ENCODE results near the gene SPATA46.
"Not testable (repeated sequence)": the region's sequence is repeated elsewhere in the genome, so short reads cannot be mapped to it uniquely, and the experiment has no call there.

The SPATA46 gene, protein sequence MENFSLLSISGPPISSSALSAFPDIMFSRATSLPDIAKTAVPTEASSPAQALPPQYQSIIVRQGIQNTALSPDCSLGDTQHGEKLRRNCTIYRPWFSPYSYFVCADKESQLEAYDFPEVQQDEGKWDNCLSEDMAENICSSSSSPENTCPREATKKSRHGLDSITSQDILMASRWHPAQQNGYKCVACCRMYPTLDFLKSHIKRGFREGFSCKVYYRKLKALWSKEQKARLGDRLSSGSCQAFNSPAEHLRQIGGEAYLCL

DNA sequence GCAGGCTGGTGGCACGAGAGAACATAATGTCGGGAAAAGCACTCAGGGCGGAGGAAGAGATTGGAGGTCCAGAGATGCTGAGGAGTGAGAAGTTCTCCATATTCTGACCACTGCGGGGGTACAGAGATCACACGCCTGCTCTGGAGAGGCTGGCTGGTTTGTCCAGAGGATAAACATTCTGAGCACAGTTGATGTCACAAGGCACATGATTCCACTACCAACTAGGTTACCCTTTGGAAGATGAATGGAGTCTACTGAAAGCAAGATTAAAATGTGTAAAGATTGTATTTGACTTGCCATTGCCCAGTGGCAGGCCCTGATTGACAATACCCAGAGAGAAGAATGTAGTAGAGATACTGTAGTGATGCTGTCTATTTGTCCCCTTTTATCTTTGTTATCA is at the start of gene SPATA46:
SPATA46 (minus strand) TSS at position 164 of the 400 bp plus-strand sequence; CDS start at position 100, 64 bp downstream.
- DNase-seq = no peak

DNA sequence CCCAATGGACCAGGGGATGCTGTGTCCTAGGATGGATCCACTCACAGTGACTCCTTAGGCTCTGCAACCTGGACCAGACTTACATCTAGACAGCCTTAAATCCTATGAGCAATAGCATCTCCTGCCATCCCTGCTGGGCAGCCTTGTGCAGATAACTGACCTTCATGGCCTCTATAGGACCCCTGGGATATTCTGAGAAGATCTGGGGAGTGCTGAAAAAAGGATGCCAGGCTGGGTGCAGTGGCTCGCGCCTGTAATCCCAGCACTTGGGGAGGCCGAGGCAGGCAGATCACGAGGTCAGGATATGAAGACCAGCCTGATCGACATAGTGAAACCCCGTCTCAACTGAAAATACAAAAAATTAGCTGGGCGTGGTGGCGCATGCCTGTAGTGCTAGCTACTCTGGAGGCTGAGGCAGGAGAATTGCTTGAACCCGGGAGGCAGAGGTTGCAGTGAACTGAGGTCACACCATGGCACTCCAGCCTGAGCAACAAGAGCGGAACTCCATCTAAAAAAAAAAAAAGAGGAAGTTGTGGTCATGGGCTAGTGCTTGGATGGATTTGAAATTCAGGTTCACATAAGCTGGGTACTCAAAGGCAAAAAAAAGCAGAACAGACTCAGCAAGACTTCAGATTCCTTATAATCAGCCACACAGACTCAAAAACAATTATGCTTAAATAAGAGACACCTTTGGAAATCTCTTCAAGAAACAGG is 46.2 kb upstream of the SPATA46 start:
- no peak for DNase-seq

DNA sequence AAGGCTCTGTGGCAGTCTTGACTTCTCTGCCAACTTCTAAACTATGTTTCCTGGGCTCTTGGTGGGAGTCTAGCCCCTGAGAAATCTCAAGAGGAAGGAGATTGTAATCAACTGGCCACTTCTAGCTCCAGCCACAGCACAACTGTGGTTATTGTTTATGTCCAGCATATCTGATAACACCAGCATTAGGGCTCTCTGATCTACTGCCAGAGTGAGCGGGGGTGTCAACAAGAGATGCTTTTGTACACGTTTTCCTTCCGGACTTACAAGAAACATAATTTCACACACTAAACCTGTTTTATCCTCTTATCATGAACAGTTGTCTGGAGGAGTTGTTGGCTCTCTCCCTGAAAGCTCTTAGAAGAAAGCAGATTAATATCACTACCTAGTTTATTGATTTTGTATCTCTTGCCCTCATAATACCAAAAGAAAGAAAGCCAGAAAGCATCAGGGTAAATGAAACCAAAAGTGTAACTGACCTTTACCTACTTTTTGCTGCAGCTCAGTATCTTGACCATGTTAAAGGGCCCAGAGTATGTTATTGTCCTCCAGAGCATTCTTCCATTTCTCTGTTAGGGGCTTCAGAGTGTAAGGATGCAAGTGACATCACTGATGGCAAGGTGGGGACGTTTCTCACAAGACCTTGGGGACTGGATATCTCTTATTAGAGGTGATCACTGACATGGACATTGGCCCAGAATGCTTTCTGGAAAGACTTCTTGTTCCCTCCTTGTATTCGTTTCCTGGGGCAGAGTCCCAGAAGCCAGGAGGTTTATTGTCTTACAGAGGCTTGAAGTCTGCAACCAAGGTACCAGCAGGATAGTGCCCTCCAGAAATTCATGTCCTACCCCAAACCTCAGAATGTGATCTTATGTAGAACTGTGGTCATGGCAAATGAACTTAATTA is 44.9 kb upstream of the SPATA46 start:
- DNase-seq = no peak

DNA sequence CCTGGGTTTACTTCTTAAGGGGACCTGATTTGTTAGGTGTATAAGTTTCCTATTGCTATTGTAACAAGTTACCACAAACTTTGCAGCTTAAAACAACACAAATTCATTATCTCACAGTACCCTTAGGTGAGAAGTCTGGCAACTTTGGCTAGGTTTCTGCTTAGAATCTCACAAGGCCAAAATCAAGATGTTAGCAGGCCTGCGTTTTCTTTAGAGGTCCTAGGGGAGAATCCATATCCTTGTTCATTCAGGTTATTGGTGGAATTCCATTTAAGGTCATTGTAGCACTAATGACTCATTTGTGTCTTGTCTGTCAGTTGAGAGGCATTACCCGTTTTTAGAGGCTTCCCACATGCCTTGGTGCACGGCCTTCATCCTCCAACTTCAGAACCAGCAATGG is 43.5 kb upstream of the SPATA46 start:
- DNase-seq = no peak

DNA sequence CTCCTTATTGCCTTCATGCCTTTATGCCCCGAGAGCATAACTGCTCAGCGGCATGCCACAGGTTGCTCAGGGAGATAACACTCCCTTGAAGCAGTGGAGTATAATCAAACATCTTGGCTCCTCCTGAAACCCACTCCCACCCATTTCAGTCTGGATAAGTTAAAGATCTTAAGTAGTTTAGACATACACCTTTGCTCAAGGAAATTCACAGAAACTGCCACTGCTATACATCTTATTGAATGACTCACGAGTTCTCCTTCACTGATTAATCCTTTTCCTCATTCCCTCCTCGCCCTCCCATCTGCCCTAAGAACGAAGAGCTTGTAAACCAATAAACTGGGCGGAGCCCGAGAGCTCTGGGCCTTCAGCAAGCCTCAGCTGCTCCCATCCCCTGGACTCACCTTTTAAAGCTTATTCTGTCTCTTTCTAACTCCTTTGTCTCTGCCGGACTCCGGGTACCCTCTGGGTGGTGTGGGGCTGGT is 42.8 kb upstream of the SPATA46 start:
- DNase-seq = not testable (repeated sequence)

DNA sequence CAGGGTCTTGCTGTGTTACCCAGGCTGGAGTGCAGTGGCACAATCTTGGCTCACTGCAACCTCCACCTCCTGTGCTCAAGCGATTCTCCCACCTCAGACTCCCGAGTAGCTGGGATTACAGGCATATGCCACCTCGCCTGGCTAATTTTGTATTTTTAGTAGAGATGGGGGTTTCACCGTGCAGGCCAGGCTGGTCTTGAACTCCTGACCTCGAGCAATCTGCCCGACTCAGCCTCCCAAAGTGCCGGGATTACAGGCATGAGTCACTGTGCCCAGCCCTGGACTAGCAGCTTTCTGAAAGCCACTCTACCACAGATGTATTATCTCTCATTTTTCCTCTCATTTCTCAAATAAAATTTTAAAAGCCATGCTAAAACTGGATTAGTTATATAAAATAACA is 41.9 kb upstream of the SPATA46 start:
- not testable (repeated sequence) for DNase-seq

DNA sequence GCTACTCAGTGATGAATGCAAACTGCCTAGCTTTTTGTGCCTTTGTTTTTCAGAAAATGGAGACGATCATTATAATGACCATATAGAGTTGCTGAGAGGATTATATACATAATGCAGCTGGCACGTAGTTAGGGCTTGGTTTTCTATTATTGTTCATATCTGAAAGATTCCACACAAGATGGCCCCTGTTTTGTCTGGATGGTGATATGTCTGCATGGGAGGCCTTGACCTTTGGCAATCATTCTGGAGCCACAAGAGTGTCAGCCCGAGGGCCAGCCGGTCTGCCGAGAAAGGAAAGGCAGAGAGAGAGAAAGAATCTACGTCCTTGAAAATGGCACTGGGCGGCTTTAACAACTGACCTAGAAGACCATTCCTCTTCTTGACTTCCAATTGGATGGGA is 41.0 kb upstream of the SPATA46 start:
- no peak for DNase-seq

DNA sequence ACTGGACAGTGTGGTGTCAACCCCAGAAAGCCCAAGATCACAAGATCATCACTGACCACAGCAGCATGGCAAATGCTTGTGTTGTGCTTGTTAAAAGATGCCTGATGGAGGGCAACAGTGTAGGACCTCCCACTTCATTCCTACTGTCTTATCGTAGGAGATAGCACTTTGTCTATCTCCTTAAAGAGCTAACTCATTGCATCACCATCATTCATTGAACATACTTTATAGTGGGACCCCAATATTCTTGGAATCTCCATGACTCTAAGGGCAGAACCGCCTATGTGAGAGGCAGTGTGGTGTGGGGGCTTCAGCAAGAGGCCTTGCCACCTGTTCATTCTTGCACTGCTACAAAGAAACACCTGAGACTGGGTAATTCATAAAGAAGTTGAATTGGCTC is 40.3 kb upstream of the SPATA46 start:
- no peak for DNase-seq

DNA sequence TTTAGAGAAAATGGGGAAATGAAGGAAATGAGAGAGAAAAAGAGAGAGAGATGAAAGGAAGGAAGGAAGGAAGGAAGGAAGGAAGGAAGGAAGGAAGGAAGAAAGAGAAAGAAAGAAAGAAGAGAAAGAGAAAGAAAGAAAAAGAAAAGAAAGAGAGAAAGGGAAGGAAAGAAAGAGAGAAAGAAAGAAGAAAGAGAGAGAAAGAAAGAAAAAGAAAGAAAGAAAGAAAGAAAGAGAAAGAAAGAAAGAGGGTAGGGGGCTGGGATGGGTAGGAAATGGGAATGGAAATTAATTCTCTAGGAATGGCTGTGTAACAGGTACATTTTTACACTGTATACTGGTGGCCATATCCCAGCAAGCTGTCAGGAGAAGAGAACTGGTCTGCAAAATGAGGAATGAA is 39.6 kb upstream of the SPATA46 start:
- DNase-seq = no peak

DNA sequence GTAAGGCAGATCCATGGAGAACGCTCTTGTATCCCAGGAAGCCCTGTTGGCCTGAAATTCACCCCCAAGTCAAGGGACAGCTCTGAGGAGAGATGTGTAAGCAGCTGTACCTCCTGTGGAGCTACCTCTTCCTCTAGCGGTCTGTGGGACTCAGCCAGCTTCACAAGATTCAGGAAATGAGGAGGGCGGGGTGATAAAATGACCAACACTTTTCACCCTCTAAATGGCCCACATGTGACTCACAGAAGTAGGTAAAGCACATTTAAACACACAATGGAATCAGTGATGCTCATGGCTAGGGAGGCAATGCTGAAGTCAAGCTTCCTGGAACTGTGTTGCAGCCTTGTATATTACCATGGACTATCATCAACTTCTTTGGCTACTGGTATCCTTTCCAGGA is 35.3 kb upstream of the SPATA46 start, which contains the start of gene SH2D1B:
SH2D1B (minus strand) TSS at position 135 of the 400 bp plus-strand sequence; CDS start at position 15, 120 bp downstream.
- DNase-seq = no peak

DNA sequence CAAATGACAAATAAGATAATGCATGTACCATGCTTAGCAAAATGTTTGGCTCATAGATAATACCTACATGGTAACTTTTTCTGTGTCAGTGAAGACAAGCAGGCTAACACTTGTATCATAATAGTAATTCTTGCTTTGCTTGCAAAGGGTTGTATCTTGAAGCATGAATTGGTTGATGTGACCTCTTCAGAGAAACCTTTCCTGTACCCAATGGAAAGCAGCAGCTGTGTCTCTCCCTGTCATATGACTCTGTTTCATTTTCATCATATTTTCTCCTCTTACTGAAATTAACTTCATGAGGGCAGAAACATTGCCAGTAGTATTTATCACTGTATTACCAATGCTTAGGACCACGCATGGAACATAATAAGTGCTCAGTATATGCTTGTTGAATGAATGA is 30.9 kb upstream of the SPATA46 start:
- no peak for DNase-seq

DNA sequence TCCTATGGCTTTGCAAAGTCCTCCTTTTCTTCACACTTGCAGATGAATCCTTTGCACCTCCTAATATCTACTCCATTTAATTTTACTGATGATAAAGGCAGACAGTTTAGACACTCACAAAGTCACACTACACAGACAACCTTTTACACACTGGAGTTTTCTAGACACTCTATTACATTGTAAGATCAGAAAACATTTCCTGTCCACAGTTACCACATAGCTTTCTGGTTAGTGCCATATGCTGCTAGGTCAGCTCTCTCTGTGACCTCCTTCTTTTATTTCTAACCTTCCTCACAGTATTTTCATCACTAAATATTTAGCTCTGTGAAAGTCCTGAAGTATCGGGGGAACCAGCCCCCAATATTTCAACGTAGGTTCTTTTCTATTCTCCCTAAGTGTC is 30.2 kb upstream of the SPATA46 start:
- DNase-seq = no peak

DNA sequence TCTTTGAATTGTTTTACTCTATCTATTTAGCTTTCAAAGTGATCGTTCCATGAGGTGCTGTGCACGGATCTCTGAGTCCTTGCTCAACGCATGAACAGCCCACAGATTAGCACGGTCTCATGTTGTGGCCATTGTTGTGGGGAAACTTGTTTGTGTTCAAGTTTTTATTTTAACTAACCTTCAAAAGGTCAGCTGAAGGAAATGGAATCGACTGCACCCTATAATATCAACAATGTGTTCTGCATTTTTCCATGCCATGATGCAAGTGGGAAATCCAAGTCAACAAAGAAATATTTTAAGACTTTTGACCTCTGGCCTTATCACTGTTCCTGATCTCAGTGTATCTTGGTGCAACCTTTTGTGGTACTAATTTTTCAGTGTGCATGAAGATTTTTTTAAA is 29.1 kb upstream of the SPATA46 start:
- DNase-seq = no peak

DNA sequence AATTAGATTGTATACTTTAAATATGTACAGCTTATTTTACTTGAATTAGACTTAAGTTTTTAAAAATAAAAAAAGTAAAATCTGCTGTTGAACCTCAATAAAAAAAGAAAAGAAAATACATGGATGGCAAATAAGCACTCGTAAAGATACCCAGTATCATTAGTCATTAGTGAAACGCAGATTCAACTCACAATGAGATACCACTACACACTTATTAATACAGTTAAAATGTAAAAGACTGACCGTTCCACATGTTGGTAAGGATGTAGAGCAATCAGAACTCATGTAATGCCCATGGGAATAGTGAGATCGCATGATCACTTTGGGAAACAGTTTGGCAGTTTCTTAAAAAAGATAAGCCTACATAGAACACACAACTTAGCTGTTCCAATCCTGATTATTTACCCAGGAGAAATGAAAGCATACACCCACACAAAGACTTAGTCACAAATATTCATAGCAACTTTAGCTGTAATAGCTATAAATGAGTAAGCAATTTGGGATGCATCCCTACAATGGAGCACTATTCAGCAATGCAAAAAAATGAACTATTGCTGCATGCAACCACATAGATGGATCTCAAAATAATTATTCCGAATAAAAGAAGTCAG is 28.0 kb upstream of the SPATA46 start:
- peak; percentile 68 for DNase-seq

DNA sequence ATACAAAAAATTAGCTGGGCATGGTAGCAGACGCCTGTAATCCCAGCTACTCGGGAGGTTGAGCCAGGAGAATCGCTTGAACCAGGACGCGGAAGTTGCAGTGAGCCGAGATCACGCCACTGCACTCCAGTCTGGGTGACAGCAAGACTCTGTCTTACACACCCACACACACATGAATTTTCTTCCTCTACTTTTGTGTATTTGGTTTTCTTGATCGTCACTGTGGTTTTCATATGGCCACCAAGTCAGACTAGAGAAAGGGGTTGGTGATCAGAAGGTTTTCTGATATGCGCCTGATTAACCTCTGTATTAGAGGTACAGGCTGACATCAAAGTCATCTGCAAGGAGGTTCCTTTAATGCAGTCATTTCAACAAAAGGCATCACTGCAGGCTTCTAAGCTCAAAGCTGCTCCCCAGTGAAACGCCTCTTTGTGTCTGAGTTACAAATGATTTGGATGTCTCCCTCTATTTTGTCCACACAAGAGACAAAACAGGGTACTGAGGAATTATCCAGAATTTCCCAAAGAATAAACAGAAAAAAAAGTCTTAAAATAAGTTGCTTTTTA is 24.2 kb upstream of the SPATA46 start:
- DNase-seq = no peak

DNA sequence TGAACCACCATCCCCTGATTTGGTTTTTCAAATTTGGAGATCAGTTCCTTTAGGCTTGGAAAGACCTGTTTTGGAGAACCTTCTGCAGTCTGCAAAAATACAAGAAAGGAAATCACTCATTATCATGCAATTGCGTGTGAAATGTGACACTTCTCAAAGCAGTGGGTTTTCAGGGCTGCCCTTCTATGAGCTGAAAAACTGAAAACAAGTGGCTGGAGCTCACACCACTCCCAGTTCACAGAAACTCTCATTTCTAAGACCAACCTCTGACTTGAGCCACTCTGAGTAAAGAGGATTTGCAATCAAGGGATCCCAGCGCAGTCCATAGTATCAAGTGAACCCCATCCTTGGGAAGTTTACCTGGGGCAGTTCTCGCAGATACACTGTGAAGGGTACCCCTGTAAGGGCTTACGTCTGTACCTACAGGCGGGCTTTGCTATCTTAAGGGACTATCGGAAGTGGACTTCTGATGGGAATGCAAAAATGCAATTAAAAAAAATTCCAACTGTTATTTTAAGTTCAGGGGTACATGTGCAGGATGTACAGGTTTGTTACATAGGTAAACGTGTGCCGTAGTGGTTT is 22.4 kb upstream of the SPATA46 start:
- DNase-seq = no peak

DNA sequence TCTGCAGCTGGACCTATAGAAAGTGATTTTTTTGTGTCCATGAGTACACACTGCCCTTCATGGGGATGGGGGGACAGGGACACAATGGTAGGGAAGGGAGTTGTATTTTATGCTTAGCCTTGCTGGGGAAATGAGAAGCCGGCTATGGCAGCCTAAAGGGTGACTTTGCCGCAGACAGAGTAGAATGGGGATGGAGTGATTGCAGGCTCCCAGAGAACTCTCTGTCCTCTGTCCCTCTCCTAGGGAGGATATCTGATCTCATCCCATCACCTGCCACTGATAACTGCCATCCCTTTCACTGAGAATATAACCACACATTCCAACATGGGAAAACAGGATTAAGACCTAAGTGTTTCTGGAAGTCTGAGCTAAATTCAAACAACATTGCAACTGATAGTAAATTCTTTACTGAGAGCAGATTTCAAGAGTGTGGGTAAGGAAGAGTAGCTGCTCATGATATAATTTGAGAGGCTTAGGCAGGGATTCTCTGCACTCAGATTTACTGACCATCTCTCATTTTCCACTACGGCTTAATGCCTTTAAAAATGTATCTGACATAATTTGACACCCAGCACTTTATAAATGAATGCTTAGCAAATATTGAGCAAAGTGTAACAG is 21.4 kb upstream of the SPATA46 start:
- no peak for DNase-seq

DNA sequence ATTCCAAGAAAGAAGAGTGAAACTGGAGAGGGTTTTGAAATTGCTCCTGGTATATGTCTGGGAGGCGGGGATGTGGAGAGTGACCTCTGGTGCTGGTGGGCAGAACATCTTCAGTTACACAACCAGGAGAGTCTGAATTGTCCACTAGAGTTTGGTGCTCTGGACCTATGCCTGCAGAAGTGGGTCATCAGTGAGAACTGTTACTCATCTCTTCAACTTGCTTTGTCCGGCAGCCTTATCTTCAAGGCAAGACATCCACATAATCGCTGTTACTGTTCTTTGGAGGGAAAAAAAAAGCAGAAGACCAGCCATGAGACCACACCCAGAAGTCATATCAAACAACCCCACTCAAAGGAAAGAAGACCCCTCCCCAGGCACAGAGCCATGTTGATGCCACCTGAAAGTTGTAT is 20.4 kb upstream of the SPATA46 start:
- DNase-seq = no peak

DNA sequence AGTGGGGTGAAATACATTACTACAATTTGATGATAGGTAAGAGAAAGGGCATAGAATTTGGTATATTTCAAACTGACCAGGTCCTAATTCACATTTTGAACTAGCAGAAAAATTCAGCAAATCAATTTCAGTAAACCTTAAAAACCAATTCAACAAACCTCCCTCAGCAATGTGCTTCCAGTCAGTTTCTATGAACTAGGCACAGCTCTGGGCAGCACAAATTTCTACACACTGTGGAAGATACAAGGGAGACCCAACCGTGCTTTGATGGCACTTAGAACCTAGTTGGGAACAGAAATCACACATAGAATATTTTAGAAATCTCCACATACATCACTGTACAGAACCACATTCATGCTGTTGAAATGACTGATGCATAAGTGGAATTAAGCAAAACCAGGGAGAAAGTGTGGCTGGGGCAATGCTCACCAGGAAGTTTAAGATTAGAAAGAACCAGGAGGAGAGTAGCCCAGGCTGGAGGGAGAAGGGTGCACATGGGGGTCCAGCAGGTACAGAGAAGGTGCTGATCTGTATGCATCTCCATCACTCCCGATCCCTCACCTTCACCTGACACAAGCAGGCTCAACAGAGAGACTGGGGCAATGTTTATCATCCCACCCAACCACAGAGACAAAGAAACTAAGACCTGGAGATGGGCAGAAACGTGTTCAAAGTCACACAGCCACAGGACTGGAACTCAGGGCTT is 19.7 kb upstream of the SPATA46 start:
- no peak for DNase-seq

DNA sequence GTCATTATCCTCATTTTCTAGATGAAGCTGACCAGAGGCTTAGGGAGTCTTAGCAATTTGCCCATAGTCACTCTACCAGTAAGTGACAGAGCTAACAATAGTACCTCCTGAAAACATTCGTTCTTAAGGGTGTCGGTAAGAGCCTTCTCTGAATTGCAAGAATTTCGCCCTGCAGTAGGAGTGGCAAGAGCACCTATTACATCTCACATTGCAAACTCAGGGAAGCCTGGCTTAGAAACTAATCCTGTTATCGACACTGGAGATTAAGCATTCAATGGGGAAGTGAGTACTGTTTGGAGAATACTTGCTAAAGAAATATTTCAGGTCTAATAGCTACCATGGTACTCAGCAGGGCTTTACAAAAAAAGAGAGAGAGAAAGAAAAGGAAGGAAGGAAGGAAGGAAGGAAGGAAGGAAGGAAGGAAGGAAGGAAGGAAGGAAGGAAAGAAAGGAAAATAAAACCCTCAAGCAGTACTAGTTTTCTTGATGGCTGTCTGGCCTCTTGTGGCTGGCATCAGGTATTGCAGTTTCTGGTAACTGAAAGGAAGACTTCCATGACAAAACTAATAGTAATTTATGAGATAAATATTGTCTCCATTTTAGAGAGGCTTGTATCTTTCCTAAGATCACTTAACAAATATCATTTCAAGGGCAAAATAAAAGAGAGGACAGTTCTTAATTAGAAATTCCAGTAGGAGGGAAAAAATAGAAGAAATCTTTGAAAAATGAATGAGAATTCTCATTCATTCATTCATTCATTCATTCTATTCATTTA is 15.3 kb upstream of the SPATA46 start:
- peak; percentile 48 for DNase-seq

Data from fibroblast of skin of right biceps (primary cell).